Measurements from ENCODE around the gene SLC6A12. TPM values are rescaled to one million over a fixed set of nuclear protein-coding genes. Genes with fewer than 3 reads are reported as not detected.
"Not testable (repeated sequence)": the region's sequence is repeated elsewhere in the genome, so short reads cannot be mapped to it uniquely, and the experiment has no call there.

The SLC6A12 gene
- total RNA-seq, 1 donor: not detected

DNA sequence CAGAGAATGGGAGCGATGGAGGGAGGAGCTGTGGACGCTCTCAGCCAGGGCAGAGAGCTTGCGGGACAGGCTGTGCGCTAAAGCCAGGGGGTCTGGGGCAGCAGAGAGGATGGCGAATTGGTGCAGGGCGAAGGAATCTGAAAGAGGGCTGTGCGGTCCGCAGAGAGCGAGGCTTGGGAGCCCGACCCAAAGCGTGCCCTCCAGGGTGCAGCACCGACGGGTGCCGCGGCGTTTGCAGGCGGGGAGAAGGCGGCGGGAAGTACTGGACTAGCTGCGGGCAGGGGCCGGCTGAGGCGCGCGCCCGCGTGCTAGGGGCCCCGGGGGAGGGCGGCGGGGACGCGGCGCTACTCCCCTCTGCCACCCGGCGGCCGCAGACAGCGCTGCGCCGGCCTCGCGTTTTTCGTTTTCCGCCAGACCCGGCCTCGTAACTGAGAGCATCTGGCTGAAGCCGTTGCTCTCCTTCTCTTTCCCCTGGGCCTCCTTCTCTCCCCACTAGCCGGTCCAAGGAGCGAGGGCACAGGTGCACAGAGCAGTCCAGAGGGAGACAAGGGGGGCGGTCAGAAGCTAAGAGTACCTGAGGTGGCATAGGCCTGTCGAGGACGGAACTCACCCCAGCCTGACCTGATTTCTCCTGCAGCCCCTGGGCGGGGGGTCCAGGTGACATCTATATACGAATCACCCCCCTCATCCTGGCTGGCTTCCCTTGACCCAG lies 24.9 kb downstream of the SLC6A12 start:
- peak; percentile 65 for TF ChIP-seq CTCF (IDR thresholded peaks at IDR 0.05; ENCODE audit: insufficient read depth, low read length)
- peak; percentile 42 for DNase-seq (ENCODE audit: low read depth)
- H3K4me3 ChIP-seq (ENCODE audit: low read depth, low read length): peak overlapping the region; percentile 67

DNA sequence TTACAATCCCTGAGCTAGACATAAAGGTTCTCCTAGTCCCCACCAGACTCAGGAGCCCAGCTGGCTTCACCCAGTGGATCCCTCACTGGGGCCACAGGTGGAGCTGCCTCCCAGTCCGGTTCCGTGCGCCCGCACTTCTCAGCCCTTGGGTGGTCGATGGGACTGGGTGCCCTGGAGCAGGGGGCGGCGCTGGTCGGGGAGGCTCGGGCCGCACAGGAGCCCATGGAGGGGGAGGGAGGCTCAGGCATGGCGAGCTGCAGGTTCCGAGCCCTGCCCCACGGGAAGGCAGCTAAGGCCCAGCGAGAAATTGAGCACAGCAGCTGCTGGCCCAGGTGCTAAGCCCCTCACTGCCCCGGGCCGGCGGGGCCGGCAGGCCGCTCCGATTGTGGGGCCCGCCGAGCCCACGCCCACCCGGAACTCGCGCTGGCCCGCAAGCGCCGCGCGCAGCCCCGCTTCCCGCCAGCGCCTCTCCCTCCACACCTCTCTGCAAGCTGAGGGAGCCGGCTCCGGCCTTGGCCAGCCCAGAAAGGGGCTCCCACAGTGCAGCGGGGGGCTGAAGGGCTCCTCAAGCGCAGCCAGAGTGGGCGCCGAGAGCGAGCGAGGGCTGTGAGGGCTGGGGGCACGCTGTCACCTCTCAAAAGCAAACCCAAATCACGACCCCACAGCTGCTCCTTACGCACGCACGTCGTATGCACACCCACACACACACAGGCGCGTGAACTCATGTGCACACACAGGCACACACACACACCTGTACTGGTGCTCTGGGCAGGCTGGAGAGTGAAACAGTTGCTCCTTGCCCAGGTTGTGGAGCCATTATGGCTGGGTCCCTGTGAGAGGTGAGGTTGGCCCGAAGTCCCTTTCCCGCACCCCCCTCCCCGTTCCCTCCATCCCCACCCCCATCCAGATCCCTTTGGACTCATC lies 25.7 kb downstream of the SLC6A12 start:
- peak overlapping the region; percentile 67 for H3K4me3 ChIP-seq (ENCODE audit: low read depth, low read length)
- not testable (repeated sequence) for DNase-seq (ENCODE audit: low read depth)

DNA sequence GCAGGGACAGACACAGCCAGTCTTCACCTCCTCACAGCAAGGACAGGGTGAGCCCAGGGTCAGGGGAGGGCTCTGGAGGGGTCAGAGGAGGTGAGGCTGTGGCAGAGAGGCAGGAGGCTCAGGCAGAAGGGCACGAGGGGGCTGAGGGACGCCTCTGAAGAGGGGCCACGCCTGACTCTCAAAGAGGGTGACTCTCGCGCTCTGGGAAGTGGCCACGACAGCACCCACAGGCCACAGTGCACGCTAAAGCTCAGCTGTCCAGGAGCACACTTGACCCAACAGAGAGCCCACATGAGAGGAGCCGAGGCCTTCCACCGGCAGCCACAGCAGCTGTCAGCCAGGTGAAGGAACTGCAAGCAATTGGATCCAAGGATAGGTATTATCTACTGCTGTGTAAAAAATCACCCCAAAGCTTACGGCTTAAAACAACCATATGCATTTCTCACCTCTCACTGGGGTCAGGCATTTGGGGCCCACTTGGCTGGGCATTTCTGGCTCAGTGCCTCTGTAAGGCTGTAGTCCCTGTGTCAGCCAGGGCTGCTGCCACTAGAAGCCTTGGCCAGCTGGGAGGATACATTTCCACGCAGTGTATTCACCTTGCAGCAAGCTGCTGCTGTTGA lies 27.8 kb downstream of the SLC6A12 start:
- DNase-seq (ENCODE audit: low read depth): no peak
- H3K4me3 ChIP-seq (ENCODE audit: low read depth, low read length): no peak overlapping the region
- TF ChIP-seq CTCF (IDR thresholded peaks at IDR 0.05; ENCODE audit: insufficient read depth, low read length): no peak

DNA sequence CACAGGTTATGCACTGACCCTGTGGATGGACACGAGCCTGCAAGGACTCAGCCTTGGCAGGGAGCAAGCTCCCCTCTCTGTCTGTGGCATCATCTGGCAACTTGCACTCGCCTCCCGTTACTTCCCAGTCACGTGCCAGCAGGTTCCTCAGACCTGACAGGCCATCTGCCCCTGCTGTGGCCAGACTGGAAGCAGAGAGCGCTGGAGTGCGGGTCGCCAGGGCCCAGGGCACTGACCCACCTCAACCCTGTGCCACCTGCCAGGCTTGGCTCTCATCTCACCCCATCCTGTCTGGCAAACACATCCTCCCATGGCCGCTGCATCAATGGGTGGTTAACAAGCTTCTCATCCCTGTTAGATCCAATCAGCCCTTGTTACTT lies 28.4 kb downstream of the SLC6A12 start:
- no peak for DNase-seq (ENCODE audit: low read depth)
- no peak for TF ChIP-seq CTCF (IDR thresholded peaks at IDR 0.05; ENCODE audit: insufficient read depth, low read length)

DNA sequence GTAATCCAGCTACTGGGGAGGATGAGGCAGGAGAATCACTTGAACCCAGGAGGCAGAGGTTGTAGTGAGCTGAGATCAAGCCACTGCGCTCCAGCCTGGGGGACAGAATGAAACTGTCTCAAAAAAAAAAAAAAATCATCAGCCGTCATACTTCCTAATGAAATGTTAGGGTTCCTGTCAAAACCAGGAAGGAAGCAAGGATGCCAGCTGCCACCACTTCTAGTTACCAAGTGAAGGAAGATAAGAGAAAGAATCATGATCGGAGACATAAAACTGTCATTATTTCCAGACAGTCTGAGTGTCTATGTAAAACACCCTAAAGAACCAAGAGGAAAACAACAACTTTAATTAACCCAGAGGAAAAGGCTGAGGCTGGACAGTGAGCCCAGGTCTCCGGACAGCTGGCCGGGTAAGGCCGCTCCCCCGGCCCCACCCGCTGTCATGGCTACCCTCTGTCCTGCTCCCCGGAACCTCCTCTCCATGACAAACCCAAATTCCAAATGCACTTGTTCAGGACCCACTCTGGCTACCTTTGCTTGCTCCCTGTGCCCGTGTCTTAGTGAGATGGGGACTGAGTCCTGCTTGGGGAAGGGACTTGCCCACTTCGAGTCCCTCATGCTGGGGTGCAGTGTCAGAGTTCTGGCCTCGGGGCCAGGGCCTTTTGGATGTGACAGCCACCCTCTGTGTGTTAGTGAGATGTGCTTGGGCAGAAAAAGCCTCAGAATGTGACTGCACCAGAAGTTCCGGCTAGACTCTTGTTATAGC lies 29.0 kb downstream of the SLC6A12 start:
- no peak for TF ChIP-seq CTCF (IDR thresholded peaks at IDR 0.05; ENCODE audit: insufficient read depth, low read length)
- no peak overlapping the region for H3K4me3 ChIP-seq (ENCODE audit: low read depth, low read length)

More for the DNA sequence above, 28.4 kb downstream of the SLC6A12 start:
- no peak overlapping the region for H3K4me3 ChIP-seq (ENCODE audit: low read depth, low read length)

GRCh38 chr12:182381-182892 lies 31.5 kb downstream of the SLC6A12 start:
- peak; percentile 51 for DNase-seq (ENCODE audit: low read depth)
- TF ChIP-seq CTCF (IDR thresholded peaks at IDR 0.05; ENCODE audit: insufficient read depth, low read length): no peak
- no peak overlapping the region for H3K4me3 ChIP-seq (ENCODE audit: low read depth, low read length)

More for the DNA sequence above, 29.0 kb downstream of the SLC6A12 start:
- DNase-seq (ENCODE audit: low read depth): no peak
